H1 (cell line): ENCODE data around the gene OTOP1. TPM values are rescaled to one million over a fixed set of nuclear protein-coding genes. Genes with fewer than 3 reads are reported as not detected.

Source experiments
- CBX5 ChIP-seq: fragments of 300-800, 300-1000 bp; sonication (generic); IDR thresholded peaks from 2 replicates; pipeline ENCODE4 v1.7.1; 2016; ENCODE audit warnings: antibody characterized with exemption, low read length, low read depth
- FOSL1 ChIP-seq: IDR thresholded peaks from 2 replicates; pipeline ENCODE4 v1.6.1; 2011; ENCODE audit warnings: mild to moderate bottlenecking, low read depth, low read length, moderate library complexity; ENCODE audit not compliant: insufficient read depth
- polyA plus RNA-seq, 7 experiments: library from polyadenylated mRNA; depleted of rRNA in 3 of 7; stranded (reverse) in 5 of 7; unstranded in 2 of 7; fragments of >200 nt in 5 of 7; fragments of 200-250 nt in 2 of 7; gene quantifications; 1 replicate in 5 of 7; 2 replicates in 1 of 7; 4 replicates in 1 of 7; pipeline versions ENCODE4 v1.2.1 to v1.2.3, GENCODE V29; 2011 to 2013; ENCODE audit warnings: missing spikeins in 2 of 7, mixed read lengths in 2 of 7
- total RNA-seq: library from RNA; stranded (reverse); fragmentation: NEBNext Ultra II Directional; extraction: Animal tissue kit (Norgen Biotek cat#: 25700); gene quantifications from 2 replicates; pipeline ENCODE4 v1.2.1, GENCODE V29; 2021

OTOP1 gene
- total and polyA plus RNA-seq, 2 of the 8 experiments (the other 6 are each of a cell fraction or from before 2014, with no cell fraction given) = not detected

DNA sequence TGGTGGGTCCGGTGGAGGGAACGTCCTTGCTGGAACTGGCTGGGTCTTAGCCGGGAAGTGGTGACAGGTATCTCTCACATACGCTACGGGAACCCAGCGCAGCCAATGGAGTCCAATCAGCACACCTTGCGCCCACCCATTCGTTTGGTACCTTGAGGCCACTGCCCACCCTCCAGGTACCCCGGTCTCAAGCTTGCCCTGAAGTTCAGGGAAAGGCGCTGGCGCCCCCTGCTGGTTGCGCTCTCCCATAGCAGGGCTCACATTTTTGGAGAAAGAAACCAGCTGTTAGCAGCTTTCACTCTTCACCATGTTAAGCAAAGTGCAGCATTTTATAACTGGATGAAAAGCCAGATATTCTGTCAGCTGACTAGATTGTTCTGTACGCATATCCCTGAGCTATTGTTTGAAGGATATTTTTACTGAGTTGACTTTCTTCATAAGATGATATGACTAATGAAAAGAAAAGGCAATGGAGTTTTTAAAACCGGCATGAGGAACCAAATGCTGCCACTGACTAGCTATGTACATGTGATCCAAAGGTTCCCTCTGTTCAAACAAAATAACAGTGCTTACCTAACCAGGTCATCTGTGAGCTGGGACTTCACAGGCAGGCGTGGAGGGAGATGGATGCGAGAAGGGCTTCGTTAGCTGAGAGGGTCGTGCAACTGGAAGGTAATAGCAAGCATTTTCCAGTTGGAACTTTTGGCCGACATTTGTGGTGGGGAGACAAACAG lies 43.7 kb downstream of the OTOP1 start (continued):
- no peak for TF ChIP-seq FOSL1
- TF ChIP-seq CBX5 = no peak
